K562 treated with DMSO at 1 percent for 12 hours (cell line): ENCODE measurements around the gene ATP5PO. TPM values are rescaled to one million over a fixed set of nuclear protein-coding genes. Genes with fewer than 3 reads are reported as not detected.

Source experiments
- total RNA-seq: library from RNA; unstranded; fragments of 300-600 nt; gene quantifications from 2 replicates; pipeline ENCODE4 v1.2.3, GENCODE V29; 2022; ENCODE audit not compliant: insufficient read depth

The ATP5PO gene, protein sequence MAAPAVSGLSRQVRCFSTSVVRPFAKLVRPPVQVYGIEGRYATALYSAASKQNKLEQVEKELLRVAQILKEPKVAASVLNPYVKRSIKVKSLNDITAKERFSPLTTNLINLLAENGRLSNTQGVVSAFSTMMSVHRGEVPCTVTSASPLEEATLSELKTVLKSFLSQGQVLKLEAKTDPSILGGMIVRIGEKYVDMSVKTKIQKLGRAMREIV
- total RNA-seq = 545 and 629 TPM in 2 replicates

GRCh38 chr21:33915368-33916199 is at the start of gene ATP5PO:
TSS of gene ATP5PO (minus strand) at chr21:33915804. CDS start at chr21:33915763, 41 bp downstream.

Other genes starting within 250 kb of the ATP5PO start
- 62.8 and 63.3 TPM in 2 replicates for gene MRPS6, start 157.8 kb upstream of the ATP5PO start, total RNA-seq
- gene SLC5A3, start 157.8 kb upstream of the ATP5PO start, total RNA-seq = 2.0 and 14.3 TPM in 2 replicates